Measurements from ENCODE around the gene TMC4.
"Not testable (repeated sequence)": the region's sequence is repeated elsewhere in the genome, so short reads cannot be mapped to it uniquely, and the experiment has no call there.

TMC4 gene

GRCh38 chr19:54178581-54179261 lies 5.8 kb upstream of the TMC4 start:
- peak; percentile 87 to 92 for ATAC-seq

DNA sequence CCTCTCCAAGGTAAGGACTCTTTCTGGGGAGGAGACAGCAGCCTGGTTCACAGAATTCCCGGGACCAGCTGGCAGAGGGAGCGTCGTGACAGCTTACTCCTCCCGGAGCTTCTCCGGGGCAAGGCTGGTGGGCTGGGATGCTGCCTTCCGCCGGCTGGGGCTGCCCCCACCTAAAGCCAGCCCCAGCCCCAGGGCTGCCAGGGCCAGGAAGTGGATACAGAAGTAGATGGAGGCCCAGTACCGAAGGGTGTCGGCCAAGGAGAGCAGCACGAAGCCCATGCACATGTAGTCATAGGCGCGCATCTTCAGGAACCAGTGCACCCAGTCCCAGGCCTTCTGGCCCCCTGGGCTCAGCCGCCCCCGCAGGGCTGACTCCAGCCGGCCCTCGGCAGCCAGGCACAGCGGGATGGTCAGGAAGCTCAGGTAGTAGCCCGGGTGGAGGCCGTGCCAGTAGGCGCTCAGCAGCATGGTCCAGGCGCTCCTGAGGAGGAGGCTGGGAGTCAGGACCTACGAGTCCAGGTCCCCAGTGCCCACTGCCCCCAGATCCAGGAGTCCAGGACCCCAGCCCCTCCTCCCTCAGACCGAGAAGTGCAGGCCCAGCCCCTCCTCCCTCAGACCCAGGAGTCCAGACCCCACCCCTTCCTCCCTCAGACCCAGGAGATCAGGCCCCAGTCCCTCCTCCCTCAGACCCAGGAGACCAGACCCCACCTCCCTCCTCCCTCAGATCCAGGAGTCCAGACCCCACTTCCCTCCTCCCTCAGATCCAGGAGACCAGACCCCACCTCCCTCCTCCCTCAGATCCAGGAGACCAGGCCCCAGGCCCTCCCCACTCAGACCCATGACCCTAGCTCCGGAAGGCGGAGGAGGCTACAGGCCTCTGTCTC lies 1.2 kb upstream of the TMC4 start:
- no peak for ATAC-seq

- no peak for ATAC-seq
Observed at GRCh38 chr19:54173359-54173699, 369 bp upstream of the TMC4 start.

DNA sequence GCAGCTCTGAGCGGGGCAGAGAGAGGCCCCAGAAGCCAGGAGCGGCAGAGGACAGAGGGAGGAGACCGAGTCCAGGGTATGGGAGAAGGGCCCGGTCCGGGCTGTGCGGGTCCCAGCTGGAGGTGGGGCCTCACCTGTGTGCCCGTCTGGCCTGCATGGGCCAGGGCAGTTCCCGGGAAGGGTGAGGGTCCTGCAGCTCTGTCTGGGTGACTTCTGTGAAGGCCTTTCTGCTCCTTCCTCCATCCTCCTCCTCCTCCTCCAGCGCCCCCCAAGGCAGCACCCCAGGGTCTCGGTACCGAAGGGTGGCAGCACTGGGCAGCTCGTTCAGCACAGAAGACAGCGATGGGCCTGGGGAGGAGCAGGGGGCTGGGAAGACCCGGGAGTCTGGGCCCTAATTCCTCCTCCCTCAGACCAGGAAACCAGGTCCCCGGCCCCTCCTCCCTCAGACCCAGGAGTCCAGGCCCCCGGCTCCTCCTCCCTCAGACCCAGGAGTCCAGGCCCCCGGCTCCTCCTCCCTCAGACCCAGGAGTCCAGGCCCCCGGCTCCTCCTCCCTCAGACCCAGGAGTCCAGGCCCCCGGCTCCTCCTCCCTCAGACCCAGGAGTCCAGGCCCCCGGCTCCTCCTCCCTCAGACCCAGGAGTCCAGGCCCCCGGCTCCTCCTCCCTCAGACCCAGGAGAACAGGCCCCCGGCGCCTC lies 1.1 kb downstream of the TMC4 start:
- ATAC-seq, result not testable (repeated sequence)

- ATAC-seq, result no peak
Observed at GRCh38 chr19:54169149-54169740, 3.7 kb downstream of the TMC4 start.

DNA sequence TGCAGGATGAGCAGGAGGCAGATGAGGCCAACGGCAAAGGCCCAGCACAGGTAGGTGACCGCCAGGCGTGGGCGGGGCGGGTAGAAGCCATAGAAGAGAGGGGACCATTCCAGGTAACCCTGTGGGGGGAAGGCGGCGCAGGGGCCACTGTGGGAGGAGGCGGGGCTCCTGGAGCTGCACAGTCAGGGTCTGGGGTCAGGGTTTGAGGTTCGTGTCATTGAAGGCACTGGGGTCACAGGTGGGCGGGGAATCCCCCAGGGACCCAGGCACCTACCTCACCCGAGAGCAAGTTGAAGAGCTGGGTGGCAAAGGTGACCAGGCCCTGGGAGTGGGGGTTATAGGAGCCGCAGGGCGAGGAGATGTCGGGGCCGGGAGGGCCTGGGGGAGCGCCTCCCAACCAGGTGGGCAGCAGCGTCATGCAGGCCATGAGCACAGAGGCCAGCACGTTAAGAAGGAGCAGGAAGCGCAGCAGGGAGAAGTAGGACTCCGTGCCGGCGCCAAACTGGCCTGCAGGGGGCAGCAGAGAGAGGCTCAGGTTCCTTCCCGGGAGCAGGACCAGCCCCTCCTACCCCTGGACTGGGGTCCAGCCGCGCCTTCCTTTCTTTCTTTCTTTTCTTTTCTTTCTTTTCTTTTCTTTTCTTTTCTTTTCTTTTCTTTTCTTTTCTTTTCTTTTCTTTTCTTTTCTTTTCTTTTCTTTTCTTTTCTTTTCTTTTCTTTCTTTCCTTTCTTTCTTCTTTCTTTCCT lies 4.6 kb downstream of the TMC4 start:
- peak; percentile 89 to 90 for ATAC-seq

- ATAC-seq, result no peak
Observed at GRCh38 chr19:54165222-54165621, 7.7 kb downstream of the TMC4 start.

DNA sequence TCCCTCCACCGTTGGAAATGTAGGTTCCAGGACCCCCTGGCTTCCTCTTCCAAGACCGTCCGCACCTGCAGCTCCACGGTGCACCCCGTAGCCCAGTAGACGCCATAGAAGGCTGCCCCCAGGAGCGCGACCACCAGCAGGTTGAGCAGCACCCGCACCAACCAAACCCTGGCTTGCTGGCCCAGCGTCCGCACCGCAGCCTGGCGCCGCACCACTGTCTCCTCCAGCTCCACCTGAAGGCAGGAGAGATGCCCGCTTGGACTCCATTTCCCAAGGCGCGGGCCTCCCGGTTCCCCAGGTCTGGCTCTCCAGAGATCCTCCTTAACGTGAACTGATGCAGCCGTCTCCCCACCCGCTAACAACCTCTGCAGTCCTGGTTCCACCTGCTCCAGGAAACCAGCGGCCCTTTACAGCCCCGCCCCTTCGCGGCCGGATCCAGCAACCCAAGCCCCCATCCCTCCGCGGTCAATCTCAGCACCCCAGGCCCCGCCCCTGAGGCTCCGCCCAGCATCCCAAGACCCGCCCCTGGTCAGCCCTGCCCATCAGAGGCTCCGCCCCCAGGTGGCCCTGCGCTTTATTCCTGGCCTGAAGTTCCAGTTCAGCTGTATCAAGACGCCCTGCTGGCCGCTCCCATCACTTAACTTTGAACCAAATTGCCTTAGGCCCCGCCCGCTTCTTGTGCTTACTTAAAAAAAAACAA lies 8.4 kb downstream of the TMC4 start:
- ATAC-seq, result no peak

DNA sequence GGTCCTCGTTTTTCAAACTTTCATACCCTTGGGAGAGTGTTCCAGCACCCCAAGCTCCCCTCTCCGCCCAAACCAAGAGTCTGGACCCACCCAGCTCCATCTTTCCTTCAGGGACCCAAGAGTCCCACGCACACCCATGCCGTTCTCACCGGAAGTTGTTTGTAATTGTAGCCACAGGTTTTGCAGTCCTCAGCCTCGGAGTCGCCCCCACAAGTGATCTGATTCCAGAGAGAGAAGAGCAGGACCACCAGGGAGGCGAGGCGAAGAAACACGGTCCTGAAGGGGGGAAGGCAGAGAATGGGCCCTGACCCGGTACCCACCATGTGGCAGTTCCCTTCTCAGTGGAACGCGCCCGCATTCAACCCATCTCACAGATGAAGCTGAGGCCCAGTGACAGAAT lies 10.1 kb downstream of the TMC4 start:
- no peak for ATAC-seq

GRCh38 chr19:54162241-54162805 lies 10.6 kb downstream of the TMC4 start:
- ATAC-seq, result peak; percentile 7 to 9

GRCh38 chr19:54160854-54161253 lies 12.1 kb downstream of the TMC4 start:
- ATAC-seq, result no peak

- ATAC-seq, result no peak
Observed at GRCh38 chr19:54160182-54160811, 12.7 kb downstream of the TMC4 start.

DNA sequence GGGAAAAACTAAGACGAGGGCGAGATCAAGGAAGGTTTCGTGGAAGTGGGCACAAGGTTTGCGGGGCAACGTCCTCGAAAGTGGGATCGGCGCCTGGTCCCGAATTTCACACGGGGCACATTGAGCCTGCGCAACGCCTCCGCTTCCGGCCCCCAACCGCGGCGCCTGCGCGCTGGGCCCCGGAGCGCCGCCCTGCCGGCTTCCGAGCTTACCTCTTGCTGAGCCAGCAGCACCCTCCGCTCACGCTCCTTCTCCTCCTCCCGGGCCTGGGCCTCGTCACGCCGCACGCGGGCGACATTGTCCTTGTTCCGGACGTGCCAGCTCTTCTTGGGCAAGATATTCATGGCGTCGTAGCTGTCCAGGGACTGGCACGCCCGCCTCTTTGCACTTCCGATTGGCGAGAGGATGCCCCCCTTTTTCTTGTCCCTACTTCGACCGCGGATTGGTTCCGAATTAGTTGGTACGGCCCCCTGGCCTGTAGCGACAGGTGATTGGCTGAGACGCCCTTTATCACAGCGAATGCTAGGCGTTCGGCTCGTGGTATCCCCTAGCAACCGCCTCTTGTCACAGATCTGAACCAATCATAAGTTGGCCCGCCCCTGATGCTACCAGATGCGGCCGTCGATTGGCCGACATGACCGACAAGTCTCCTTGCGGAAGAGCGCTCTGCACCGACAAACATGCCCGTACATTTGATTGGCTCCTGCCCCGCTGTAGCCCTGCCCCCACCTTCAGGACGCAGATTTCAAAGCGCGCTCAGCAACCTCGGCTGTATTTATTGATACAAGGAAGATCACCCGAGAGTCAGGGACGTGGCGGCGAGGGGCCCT lies 13.4 kb downstream of the TMC4 start, which contains the start of gene LENG1:
Gene LENG1 (minus strand): TSS at position 370 of the 830 bp plus-strand sequence. CDS start 26 bp downstream, at position 344.
- ATAC-seq, result peak; percentile 93 to 95

- ATAC-seq, result no peak
Observed at GRCh38 chr19:54158812-54159351, 14.1 kb downstream of the TMC4 start.

- no peak for ATAC-seq
Observed at GRCh38 chr19:54156953-54157352, 16.0 kb downstream of the TMC4 start.

GRCh38 chr19:54156490-54156889 lies 16.5 kb downstream of the TMC4 start:
- ATAC-seq, result no peak

DNA sequence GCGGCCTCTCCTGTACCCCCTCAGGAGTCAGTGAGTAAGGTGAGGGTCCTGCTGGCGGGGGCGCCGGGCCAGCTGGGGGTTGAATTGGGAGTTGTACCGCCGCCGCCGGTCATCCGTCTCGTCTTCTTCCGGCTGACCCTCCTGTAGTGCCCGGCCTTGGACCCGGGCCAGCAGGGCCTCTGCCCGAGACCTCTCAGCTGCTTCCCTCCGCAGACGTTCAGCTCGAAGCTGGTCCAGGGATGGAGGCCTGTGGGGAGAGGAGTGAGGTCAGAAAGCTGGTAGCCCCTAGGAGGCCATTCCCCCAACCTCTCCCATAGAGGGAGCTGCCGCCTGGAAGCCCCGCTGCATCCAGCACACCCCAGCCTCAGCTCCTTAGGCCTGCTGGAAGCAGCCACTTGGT lies 17.3 kb downstream of the TMC4 start:
- no peak for ATAC-seq

- ATAC-seq, result no peak
Observed at GRCh38 chr19:54154603-54155345, 18.2 kb downstream of the TMC4 start.
